ENCODE results near the gene ARSI.

GRCh38 chr5:150246835-150247234 lies 55.9 kb downstream of the ARSI start:
- TF ChIP-seq, protein P1, sequence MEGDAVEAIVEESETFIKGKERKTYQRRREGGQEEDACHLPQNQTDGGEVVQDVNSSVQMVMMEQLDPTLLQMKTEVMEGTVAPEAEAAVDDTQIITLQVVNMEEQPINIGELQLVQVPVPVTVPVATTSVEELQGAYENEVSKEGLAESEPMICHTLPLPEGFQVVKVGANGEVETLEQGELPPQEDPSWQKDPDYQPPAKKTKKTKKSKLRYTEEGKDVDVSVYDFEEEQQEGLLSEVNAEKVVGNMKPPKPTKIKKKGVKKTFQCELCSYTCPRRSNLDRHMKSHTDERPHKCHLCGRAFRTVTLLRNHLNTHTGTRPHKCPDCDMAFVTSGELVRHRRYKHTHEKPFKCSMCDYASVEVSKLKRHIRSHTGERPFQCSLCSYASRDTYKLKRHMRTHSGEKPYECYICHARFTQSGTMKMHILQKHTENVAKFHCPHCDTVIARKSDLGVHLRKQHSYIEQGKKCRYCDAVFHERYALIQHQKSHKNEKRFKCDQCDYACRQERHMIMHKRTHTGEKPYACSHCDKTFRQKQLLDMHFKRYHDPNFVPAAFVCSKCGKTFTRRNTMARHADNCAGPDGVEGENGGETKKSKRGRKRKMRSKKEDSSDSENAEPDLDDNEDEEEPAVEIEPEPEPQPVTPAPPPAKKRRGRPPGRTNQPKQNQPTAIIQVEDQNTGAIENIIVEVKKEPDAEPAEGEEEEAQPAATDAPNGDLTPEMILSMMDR (IDR thresholded peaks at IDR 0.05): no peak
- TF ChIP-seq EP300 (IDR thresholded peaks at IDR 0.05): no peak

Data from tibial nerve (tissue), 4 donors.